ENCODE data around the gene TRAPPC1.

DNA sequence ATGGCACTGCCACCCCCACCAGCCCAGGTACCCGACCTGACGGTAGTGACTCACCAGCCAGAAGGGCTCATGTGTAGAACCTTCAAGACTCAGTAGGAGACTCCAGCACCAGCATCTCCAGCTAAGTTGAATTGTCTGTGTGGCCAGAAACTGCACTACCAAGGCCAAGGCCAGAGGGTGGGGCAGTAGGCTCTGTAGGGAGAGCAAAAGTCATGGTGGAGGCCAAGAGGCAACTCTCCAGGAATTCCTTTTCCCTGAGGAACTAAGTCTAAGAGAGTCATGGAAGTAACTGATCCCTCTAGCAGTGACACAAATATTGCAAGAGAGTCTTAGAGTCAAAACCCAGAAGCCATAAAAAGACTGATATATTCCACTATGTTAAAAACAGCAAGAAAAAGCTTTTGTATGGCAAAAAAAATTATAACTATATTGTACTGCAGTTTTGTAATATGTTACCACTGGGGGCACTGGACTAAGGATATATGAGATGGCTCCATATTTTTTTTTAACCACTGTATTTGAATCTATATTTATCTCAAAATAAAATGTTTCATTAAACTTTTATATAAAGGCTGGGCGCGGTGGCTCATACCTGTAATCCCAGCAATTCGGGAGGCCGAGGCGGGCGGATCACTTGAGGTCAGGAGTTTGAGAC, 40.5 kb upstream of the TRAPPC1 start:
- TF ChIP-seq, protein P1, sequence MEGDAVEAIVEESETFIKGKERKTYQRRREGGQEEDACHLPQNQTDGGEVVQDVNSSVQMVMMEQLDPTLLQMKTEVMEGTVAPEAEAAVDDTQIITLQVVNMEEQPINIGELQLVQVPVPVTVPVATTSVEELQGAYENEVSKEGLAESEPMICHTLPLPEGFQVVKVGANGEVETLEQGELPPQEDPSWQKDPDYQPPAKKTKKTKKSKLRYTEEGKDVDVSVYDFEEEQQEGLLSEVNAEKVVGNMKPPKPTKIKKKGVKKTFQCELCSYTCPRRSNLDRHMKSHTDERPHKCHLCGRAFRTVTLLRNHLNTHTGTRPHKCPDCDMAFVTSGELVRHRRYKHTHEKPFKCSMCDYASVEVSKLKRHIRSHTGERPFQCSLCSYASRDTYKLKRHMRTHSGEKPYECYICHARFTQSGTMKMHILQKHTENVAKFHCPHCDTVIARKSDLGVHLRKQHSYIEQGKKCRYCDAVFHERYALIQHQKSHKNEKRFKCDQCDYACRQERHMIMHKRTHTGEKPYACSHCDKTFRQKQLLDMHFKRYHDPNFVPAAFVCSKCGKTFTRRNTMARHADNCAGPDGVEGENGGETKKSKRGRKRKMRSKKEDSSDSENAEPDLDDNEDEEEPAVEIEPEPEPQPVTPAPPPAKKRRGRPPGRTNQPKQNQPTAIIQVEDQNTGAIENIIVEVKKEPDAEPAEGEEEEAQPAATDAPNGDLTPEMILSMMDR (IDR thresholded peaks at IDR 0.05): no peak
- no peak for TF ChIP-seq POLR2A (IDR thresholded peaks at IDR 0.05)

All from right lobe of liver (tissue), 4 donors.